Cardiac ventricle fibroblast (primary cell): ENCODE results near the gene PABPN1L. TPM values are rescaled to one million over a fixed set of nuclear protein-coding genes. Genes with fewer than 3 reads are reported as not detected.

Source experiments
- total RNA-seq: library from RNA; depleted of rRNA; stranded (reverse); fragments of >200 nt; gene quantifications from 2 replicates; pipeline ENCODE4 v1.2.3, GENCODE V29; 2015

The PABPN1L gene
- total RNA-seq: not detected in 2 replicates

GRCh38 chr16:88866151-88866920, at the start of gene PABPN1L:
TSS of gene PABPN1L (minus strand) at chr16:88866660. CDS start at chr16:88866606, 54 bp downstream.

GRCh38 chr16:88856828-88857727, 9.4 kb downstream of the PABPN1L start, which contains the start of the genes GALNS and TRAPPC2L:
TSS of gene GALNS (minus strand) at chr16:88856947. CDS start at chr16:88856877, 70 bp downstream.
TSS of gene TRAPPC2L (plus strand) at chr16:88857127. CDS start at chr16:88857151, 24 bp downstream.

Other genes with a start within 250 kb of the PABPN1L start
- gene IL17C, start 228.1 kb downstream of the PABPN1L start, total RNA-seq: not detected in 2 replicates
- gene CYBA, start 215.6 kb downstream of the PABPN1L start, total RNA-seq: 257 and 264 TPM in 2 replicates
- gene MVD, start 203.6 kb downstream of the PABPN1L start, total RNA-seq: 32.1 and 44.2 TPM in 2 replicates
- gene SNAI3, start 180.2 kb downstream of the PABPN1L start, total RNA-seq: not detected in 2 replicates
- 11.6 and 12.2 TPM in 2 replicates for gene RNF166, start 160.3 kb downstream of the PABPN1L start, total RNA-seq
- gene CTU2, start 160.2 kb downstream of the PABPN1L start, total RNA-seq: 9.9 and 17.8 TPM in 2 replicates
- 58.3 and 59.5 TPM in 2 replicates for gene PIEZO1, start 81.4 kb downstream of the PABPN1L start, total RNA-seq
- 2.2 and 6.1 TPM in 2 replicates for gene CDT1, start 62.9 kb downstream of the PABPN1L start, total RNA-seq
- gene APRT, start 54.7 kb downstream of the PABPN1L start, total RNA-seq: 136 and 144 TPM in 2 replicates
- gene GALNS, start 9.7 kb downstream of the PABPN1L start, total RNA-seq: 18.8 and 25.7 TPM in 2 replicates
- 36.3 and 41.2 TPM in 2 replicates for gene TRAPPC2L, start 9.5 kb downstream of the PABPN1L start, total RNA-seq
- not detected in 2 replicates for gene CBFA2T3, start 110.5 kb upstream of the PABPN1L start, total RNA-seq
- 17.9 and 18.9 TPM in 2 replicates for gene ACSF3, start 227.2 kb upstream of the PABPN1L start, total RNA-seq